HG03342 (cell line): ENCODE data around the gene CYB5B.

ENCODE experiments used
- ATAC-seq: cut with Tn5 transposase; IDR thresholded peaks from one replicate; pipeline ENCODE4 v1.9.1; 2021; ENCODE audit warnings: mild to moderate bottlenecking, moderate library complexity; ENCODE audit not compliant: unreplicated experiment

CYB5B gene

GRCh38 chr16:69482410-69482991, 58.1 kb downstream of the CYB5B start:
- no peak for ATAC-seq

- ATAC-seq = no peak
These were observed 59.2 kb downstream of the CYB5B start for GRCh38 chr16:69483611-69484010.

GRCh38 chr16:69485361-69485760, 60.9 kb downstream of the CYB5B start:
- no peak for ATAC-seq

- ATAC-seq = no peak
These were observed 61.4 kb downstream of the CYB5B start for GRCh38 chr16:69485816-69486215.

- no peak for ATAC-seq
These were observed 61.9 kb downstream of the CYB5B start for GRCh38 chr16:69486272-69486671.

- ATAC-seq = no peak
These were observed 62.3 kb downstream of the CYB5B start for GRCh38 chr16:69486724-69487123.

- ATAC-seq = no peak
These were observed 66.4 kb downstream of the CYB5B start for GRCh38 chr16:69490707-69491324.

- ATAC-seq = no peak
These were observed 70.6 kb downstream of the CYB5B start for GRCh38 chr16:69494991-69495392.

- ATAC-seq = no peak
These were observed 71.4 kb downstream of the CYB5B start for GRCh38 chr16:69495821-69496220.

GRCh38 chr16:69496376-69496775, 72.0 kb downstream of the CYB5B start:
- ATAC-seq = no peak

GRCh38 chr16:69496896-69497295, 72.5 kb downstream of the CYB5B start:
- ATAC-seq = no peak

- ATAC-seq = no peak
These were observed 73.6 kb downstream of the CYB5B start for GRCh38 chr16:69497876-69498596.

- ATAC-seq = no peak
These were observed 74.5 kb downstream of the CYB5B start for GRCh38 chr16:69498926-69499325.

GRCh38 chr16:69499541-69500230, 75.3 kb downstream of the CYB5B start:
- ATAC-seq = no peak

GRCh38 chr16:69500496-69500895, 76.1 kb downstream of the CYB5B start:
- ATAC-seq = no peak

- no peak for ATAC-seq
These were observed 77.7 kb downstream of the CYB5B start for GRCh38 chr16:69501956-69502745.

GRCh38 chr16:69503244-69503643, 78.8 kb downstream of the CYB5B start:
- no peak for ATAC-seq

- no peak for ATAC-seq
These were observed 83.8 kb downstream of the CYB5B start for GRCh38 chr16:69508033-69508755.

GRCh38 chr16:69509125-69509524, 84.7 kb downstream of the CYB5B start:
- ATAC-seq = no peak

GRCh38 chr16:69511651-69512050, 87.2 kb downstream of the CYB5B start:
- no peak for ATAC-seq
